Erythroblast (primary cell): Measurements from ENCODE around the gene KDM7A.

Experiments used
- GATA1 ChIP-seq: IDR thresholded peaks from 2 replicates; pipeline ENCODE4 v1.6.1; 2011; ENCODE audit warnings: low read depth, mild to moderate bottlenecking, control low read depth, low read length, moderate library complexity
- POLR2A ChIP-seq: IDR thresholded peaks from 2 replicates; pipeline ENCODE4 v1.6.1; 2011; ENCODE audit warnings: mild to moderate bottlenecking, low read length

DNA sequence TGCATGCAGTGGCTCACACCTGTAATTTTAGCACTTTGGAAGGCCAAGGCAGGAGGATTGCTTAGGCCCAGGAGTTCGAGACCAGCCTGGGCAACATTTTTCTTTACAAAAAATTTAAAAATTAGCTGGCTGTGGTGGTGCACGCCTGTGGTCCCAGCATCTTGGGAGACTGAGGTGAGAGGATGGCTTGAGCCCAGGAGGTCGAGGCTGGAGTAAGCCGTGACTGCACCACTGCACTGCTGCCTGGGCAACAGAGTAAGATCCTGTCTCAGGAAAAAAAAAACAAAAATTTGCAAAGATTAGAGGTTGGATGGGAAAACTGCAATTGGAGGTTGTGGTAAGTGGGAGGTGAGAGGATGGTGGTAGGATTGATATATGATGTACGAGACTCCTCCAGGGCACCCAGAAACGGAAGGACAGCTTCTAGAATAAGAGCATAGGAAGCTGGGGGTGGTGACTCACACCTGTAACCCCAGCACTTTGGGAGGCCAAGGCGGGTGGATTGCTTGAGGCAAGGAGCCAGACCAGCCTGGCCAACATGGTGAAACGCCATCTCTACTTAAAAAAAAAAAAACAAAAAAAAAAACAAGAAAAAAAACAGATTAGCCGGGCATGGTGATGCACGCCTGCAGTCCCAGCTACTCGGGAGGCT lies 94.9 kb downstream of the KDM7A start:
- TF ChIP-seq POLR2A (no peak), GATA1 (no peak)
